ENCODE data around the gene TOMM22. TPM values are rescaled to one million over a fixed set of nuclear protein-coding genes. Genes with fewer than 3 reads are reported as not detected.

TOMM22 gene
- total and polyA plus RNA-seq, 2 experiments from 2014 or later: 84.0 to 131 TPM

GRCh38 chr22:38731703-38732161 is 50.0 kb downstream of the TOMM22 start:
- Mint-ChIP-seq H3K27me3 (ENCODE audit: insufficient read depth, low read depth, poor library complexity) (peaks cover 19% of the 10 kb centered on the region), H3K9me3 (no peaks in the 10 kb centered on the region), H3K4me3 (no peak overlapping the region), H3K4me1 (peaks cover 6% of the 10 kb centered on the region; the same call in 2 of the 3 replicates), H3K36me3 (ENCODE audit: low read depth) (peaks cover 63% of the 10 kb centered on the region), H3K27ac (no peak overlapping the region)
- no peak overlapping the region for H2AFZ ChIP-seq
- H3K4me2 ChIP-seq: no peak overlapping the region
- H3K9me2 ChIP-seq (ENCODE audit: insufficient read depth): no peaks in the 10 kb centered on the region
- no peak overlapping the region for H3K27ac ChIP-seq (ENCODE audit: low read depth)
- TF ChIP-seq, protein P1, sequence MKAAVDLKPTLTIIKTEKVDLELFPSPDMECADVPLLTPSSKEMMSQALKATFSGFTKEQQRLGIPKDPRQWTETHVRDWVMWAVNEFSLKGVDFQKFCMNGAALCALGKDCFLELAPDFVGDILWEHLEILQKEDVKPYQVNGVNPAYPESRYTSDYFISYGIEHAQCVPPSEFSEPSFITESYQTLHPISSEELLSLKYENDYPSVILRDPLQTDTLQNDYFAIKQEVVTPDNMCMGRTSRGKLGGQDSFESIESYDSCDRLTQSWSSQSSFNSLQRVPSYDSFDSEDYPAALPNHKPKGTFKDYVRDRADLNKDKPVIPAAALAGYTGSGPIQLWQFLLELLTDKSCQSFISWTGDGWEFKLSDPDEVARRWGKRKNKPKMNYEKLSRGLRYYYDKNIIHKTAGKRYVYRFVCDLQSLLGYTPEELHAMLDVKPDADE (IDR thresholded peaks at IDR 0.05): no peak
- TF ChIP-seq, protein P2, sequence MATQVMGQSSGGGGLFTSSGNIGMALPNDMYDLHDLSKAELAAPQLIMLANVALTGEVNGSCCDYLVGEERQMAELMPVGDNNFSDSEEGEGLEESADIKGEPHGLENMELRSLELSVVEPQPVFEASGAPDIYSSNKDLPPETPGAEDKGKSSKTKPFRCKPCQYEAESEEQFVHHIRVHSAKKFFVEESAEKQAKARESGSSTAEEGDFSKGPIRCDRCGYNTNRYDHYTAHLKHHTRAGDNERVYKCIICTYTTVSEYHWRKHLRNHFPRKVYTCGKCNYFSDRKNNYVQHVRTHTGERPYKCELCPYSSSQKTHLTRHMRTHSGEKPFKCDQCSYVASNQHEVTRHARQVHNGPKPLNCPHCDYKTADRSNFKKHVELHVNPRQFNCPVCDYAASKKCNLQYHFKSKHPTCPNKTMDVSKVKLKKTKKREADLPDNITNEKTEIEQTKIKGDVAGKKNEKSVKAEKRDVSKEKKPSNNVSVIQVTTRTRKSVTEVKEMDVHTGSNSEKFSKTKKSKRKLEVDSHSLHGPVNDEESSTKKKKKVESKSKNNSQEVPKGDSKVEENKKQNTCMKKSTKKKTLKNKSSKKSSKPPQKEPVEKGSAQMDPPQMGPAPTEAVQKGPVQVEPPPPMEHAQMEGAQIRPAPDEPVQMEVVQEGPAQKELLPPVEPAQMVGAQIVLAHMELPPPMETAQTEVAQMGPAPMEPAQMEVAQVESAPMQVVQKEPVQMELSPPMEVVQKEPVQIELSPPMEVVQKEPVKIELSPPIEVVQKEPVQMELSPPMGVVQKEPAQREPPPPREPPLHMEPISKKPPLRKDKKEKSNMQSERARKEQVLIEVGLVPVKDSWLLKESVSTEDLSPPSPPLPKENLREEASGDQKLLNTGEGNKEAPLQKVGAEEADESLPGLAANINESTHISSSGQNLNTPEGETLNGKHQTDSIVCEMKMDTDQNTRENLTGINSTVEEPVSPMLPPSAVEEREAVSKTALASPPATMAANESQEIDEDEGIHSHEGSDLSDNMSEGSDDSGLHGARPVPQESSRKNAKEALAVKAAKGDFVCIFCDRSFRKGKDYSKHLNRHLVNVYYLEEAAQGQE (IDR thresholded peaks at IDR 0.05; ENCODE audit: unreplicated experiment): no peak
- TF ChIP-seq EZH2 (IDR thresholded peaks at IDR 0.05; ENCODE audit: low read depth, unreplicated experiment) (no peak), EZH2phosphoT487 (IDR thresholded peaks at IDR 0.05; ENCODE audit: unreplicated experiment) (no peak), POLR2AphosphoS5 (IDR thresholded peaks at IDR 0.05; ENCODE audit: low read depth) (no peak), ZNF331 (CRISPR knock-in tag; IDR thresholded peaks at IDR 0.05; ENCODE audit: low read depth) (no peak), NANOG (IDR thresholded peaks at IDR 0.05; ENCODE audit: borderline replicate concordance) (no peak), CTCF (conservative IDR thresholded peaks at IDR 0.05; ENCODE audit: low read depth in 2 of 2) (no peak), CREB1 (CRISPR knock-in tag; IDR thresholded peaks at IDR 0.05; ENCODE audit: low read depth) (no peak), ZNF462 (CRISPR knock-in tag; IDR thresholded peaks at IDR 0.05) (no peak), JUNB (IDR thresholded peaks at IDR 0.05; ENCODE audit: unreplicated experiment) (no peak), STAT1 (IDR thresholded peaks at IDR 0.05; ENCODE audit: unreplicated experiment) (no peak), ZNF114 (CRISPR knock-in tag; IDR thresholded peaks at IDR 0.05) (no peak)
- no peaks in the 10 kb centered on the region for H3K79me2 ChIP-seq (replicated peaks; ENCODE audit: insufficient read depth)
- ATAC-seq (no peak), DNase-seq (ENCODE audit: low spot score) (no peak)
- H3K36me3 ChIP-seq (ENCODE audit: insufficient read depth): peaks cover 14% of the 10 kb centered on the region; the same call in 1 of the 2 replicates
- H3F3A ChIP-seq (replicated peaks; ENCODE audit: low read depth): 0 out of 2 replicates have a peak, but pooled peaks cover 4% of the 10 kb centered on the region
- H3K27me3 ChIP-seq (ENCODE audit: insufficient read depth): no peaks in the 10 kb centered on the region
- H3K4me3 ChIP-seq: no peak overlapping the region
- H4K20me1 ChIP-seq (replicated peaks; ENCODE audit: insufficient read depth): peaks cover 11% of the 10 kb centered on the region
- H3K4me1 ChIP-seq (ENCODE audit: insufficient read depth): no peaks in the 10 kb centered on the region

All from GM23338 (cell line).